ENCODE data around the gene TRAPPC12. TPM values are rescaled to one million over a fixed set of nuclear protein-coding genes. Genes with fewer than 3 reads are reported as not detected.
"Not testable (repeated sequence)": the region's sequence is repeated elsewhere in the genome, so short reads cannot be mapped to it uniquely, and the experiment has no call there.

Gene TRAPPC12
- total RNA-seq, 1 donor from 2014 or later = 94.8 TPM

- TF ChIP-seq POLR2AphosphoS5 (IDR thresholded peaks at IDR 0.05; ENCODE audit: insufficient read depth in 1 of 2, low read depth in 1 of 2) (no peak), CTCF (IDR thresholded peaks at IDR 0.05) (no peak), POLR2A (IDR thresholded peaks at IDR 0.05) (no peak)
- intact Hi-C loops (cut with DNase I) = no loop called here
- no peaks in the 10 kb centered on the region for H3K27me3 ChIP-seq
Observed at GRCh38 chr2:3442185-3442584, 62.7 kb downstream of the TRAPPC12 start.

GRCh38 chr2:3443083-3443482, 63.6 kb downstream of the TRAPPC12 start:
- peaks cover 0 to 34% of the 10 kb centered on the region in 2 donors for H3K36me3 ChIP-seq
- no peak overlapping the region for H3K4me3 ChIP-seq
- H3K27ac ChIP-seq = no peak overlapping the region
- H3K4me1 ChIP-seq = peaks cover 4% of the 10 kb centered on the region
- intact Hi-C loops (cut with DNase I) = no loop called here
- DNase-seq (ENCODE audit: extremely low spot score in 2 of 2) = no peak
- H3K9me3 ChIP-seq = no peaks in the 10 kb centered on the region
- H3K27me3 ChIP-seq = no peaks in the 10 kb centered on the region
- TF ChIP-seq POLR2AphosphoS5 (IDR thresholded peaks at IDR 0.05; ENCODE audit: insufficient read depth in 1 of 2, low read depth in 1 of 2) (no peak), CTCF (IDR thresholded peaks at IDR 0.05) (no peak), POLR2A (IDR thresholded peaks at IDR 0.05) (no peak)

More at GRCh38 chr2:3442185-3442584, 62.7 kb downstream of the TRAPPC12 start:
- Histone ChIP-seq H3K27ac (no peak overlapping the region), H3K36me3 (peaks cover 0 to 30% of the 10 kb centered on the region in 2 donors), H3K4me1 (no peaks in the 10 kb centered on the region), H3K4me3 (no peak overlapping the region), H3K9me3 (no peaks in the 10 kb centered on the region)
- DNase-seq (ENCODE audit: extremely low spot score in 2 of 2) = no peak

- no peak overlapping the region for H3K4me3 ChIP-seq
- no peak for TF ChIP-seq POLR2AphosphoS5 (IDR thresholded peaks at IDR 0.05; ENCODE audit: insufficient read depth in 1 of 2, low read depth in 1 of 2)
- TF ChIP-seq CTCF (IDR thresholded peaks at IDR 0.05) = no peak
- no peak for TF ChIP-seq POLR2A (IDR thresholded peaks at IDR 0.05)
- intact Hi-C loops (cut with DNase I) = no loop called here
- peaks cover 0 to 34% of the 10 kb centered on the region in 2 donors for H3K36me3 ChIP-seq
- no peak for DNase-seq (ENCODE audit: extremely low spot score in 2 of 2)
- peaks cover 4% of the 10 kb centered on the region for H3K4me1 ChIP-seq
- H3K9me3 ChIP-seq = no peaks in the 10 kb centered on the region
- H3K27me3 ChIP-seq = no peaks in the 10 kb centered on the region
- H3K27ac ChIP-seq = no peak overlapping the region
Observed at GRCh38 chr2:3443506-3444084, 64.1 kb downstream of the TRAPPC12 start.

GRCh38 chr2:3445891-3446290, 66.4 kb downstream of the TRAPPC12 start:
- H3K4me3 ChIP-seq = no peak overlapping the region
- H3K4me1 ChIP-seq = peaks cover 4% of the 10 kb centered on the region
- H3K9me3 ChIP-seq = no peaks in the 10 kb centered on the region
- H3K27me3 ChIP-seq = no peaks in the 10 kb centered on the region
- intact Hi-C loops (cut with DNase I) = no loop called here
- no peak overlapping the region for H3K27ac ChIP-seq
- TF ChIP-seq POLR2AphosphoS5 (IDR thresholded peaks at IDR 0.05; ENCODE audit: insufficient read depth in 1 of 2, low read depth in 1 of 2) = no peak
- no peak for TF ChIP-seq POLR2A (IDR thresholded peaks at IDR 0.05)
- no peak for TF ChIP-seq CTCF (IDR thresholded peaks at IDR 0.05)
- H3K36me3 ChIP-seq = peaks cover 0 to 34% of the 10 kb centered on the region in 2 donors
- no peak for DNase-seq (ENCODE audit: extremely low spot score in 2 of 2)

- no peaks in the 10 kb centered on the region for H3K27me3 ChIP-seq
- DNase-seq (ENCODE audit: extremely low spot score in 2 of 2) = no peak
- peaks cover 4% of the 10 kb centered on the region for H3K4me1 ChIP-seq
- H3K36me3 ChIP-seq = peaks cover 0 to 37% of the 10 kb centered on the region in 2 donors
- H3K9me3 ChIP-seq = no peaks in the 10 kb centered on the region
- no peak overlapping the region for H3K27ac ChIP-seq
- H3K4me3 ChIP-seq = no peak overlapping the region
- intact Hi-C loops (cut with DNase I) = no loop called here
- TF ChIP-seq CTCF (IDR thresholded peaks at IDR 0.05) = no peak
- TF ChIP-seq POLR2AphosphoS5 (IDR thresholded peaks at IDR 0.05; ENCODE audit: insufficient read depth in 1 of 2, low read depth in 1 of 2) = no peak
- no peak for TF ChIP-seq POLR2A (IDR thresholded peaks at IDR 0.05)
Observed at GRCh38 chr2:3446381-3446780, 66.9 kb downstream of the TRAPPC12 start.

- H3K36me3 ChIP-seq = peaks cover 0 to 37% of the 10 kb centered on the region in 2 donors
- H3K27me3 ChIP-seq; DNase-seq (ENCODE audit: extremely low spot score in 2 of 2); intact Hi-C loops (cut with DNase I); H3K9me3 ChIP-seq; H3K4me1 ChIP-seq; H3K27ac ChIP-seq; H3K4me3 ChIP-seq: not testable (repeated sequence)
Observed at GRCh38 chr2:3447186-3447585, 67.7 kb downstream of the TRAPPC12 start.

Measured in vagina (tissue), 2 donors.